ENCODE measurements around the gene SYNE1. TPM values are rescaled to one million over a fixed set of nuclear protein-coding genes. Genes with fewer than 3 reads are reported as not detected.

The SYNE1 gene
- total RNA-seq, 1 donor from 2014 or later = 24.9 TPM

DNA sequence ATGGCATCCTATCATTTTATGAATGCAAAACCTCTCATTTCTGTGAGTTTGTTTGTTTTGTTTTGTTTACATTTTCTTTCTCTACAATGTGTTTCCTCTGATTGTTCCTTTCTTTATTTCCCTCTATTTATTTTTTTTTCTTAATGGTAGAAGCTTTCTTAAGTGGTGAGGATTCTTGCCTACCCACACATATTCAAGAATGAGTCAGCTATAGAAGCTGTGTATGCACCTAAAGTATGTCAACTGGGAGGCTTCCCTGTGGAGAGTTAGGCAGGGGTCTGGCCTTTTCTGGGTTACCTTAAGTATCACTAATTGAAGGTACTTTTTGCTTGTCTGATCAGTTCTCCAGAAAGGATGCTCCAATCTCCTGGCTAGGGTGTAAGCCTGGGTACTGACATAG is 475.7 kb downstream of the SYNE1 start:
- Mint-ChIP-seq H3K4me1 (no peaks in the 10 kb centered on the region), H3K27me3 (ENCODE audit: low read depth) (no peaks in the 10 kb centered on the region), H3K27ac (ENCODE audit: unreplicated experiment) (no peak overlapping the region), H3K9me3 (no peaks in the 10 kb centered on the region), H3K36me3 (ENCODE audit: low read depth) (peaks cover 6% of the 10 kb centered on the region), H3K4me3 (no peak overlapping the region)
- no peak for DNase-seq (ENCODE audit: low read depth, low spot score)
- TF ChIP-seq, protein P1, sequence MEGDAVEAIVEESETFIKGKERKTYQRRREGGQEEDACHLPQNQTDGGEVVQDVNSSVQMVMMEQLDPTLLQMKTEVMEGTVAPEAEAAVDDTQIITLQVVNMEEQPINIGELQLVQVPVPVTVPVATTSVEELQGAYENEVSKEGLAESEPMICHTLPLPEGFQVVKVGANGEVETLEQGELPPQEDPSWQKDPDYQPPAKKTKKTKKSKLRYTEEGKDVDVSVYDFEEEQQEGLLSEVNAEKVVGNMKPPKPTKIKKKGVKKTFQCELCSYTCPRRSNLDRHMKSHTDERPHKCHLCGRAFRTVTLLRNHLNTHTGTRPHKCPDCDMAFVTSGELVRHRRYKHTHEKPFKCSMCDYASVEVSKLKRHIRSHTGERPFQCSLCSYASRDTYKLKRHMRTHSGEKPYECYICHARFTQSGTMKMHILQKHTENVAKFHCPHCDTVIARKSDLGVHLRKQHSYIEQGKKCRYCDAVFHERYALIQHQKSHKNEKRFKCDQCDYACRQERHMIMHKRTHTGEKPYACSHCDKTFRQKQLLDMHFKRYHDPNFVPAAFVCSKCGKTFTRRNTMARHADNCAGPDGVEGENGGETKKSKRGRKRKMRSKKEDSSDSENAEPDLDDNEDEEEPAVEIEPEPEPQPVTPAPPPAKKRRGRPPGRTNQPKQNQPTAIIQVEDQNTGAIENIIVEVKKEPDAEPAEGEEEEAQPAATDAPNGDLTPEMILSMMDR (conservative IDR thresholded peaks at IDR 0.05) = no peak

DNA sequence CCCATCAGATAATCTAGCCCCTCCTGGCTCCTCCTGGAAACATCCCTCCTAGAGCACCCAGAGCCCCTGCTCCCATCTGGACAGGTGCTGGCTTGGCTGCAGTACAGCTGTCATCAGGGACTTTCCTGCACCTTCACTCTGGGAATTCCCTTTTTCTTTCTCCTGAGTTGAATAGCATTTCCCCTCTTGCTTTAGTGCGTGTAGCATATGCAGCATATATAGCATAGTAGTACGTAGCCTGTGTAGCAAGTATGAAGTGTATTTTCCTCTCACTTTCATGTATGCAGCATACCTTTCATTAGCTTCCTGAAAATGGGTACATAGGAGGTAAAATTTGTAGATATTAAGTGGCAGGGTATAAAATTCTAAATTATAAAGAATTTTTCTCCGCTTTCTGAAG is 476.8 kb downstream of the SYNE1 start:
- Mint-ChIP-seq H3K4me3 (no peak overlapping the region), H3K36me3 (ENCODE audit: low read depth) (peaks cover 6% of the 10 kb centered on the region), H3K27ac (ENCODE audit: unreplicated experiment) (no peak overlapping the region), H3K4me1 (no peaks in the 10 kb centered on the region), H3K27me3 (ENCODE audit: low read depth) (no peaks in the 10 kb centered on the region), H3K9me3 (no peaks in the 10 kb centered on the region)
- no peak for DNase-seq (ENCODE audit: low read depth, low spot score)
- TF ChIP-seq, protein P1 (conservative IDR thresholded peaks at IDR 0.05) = no peak

DNA sequence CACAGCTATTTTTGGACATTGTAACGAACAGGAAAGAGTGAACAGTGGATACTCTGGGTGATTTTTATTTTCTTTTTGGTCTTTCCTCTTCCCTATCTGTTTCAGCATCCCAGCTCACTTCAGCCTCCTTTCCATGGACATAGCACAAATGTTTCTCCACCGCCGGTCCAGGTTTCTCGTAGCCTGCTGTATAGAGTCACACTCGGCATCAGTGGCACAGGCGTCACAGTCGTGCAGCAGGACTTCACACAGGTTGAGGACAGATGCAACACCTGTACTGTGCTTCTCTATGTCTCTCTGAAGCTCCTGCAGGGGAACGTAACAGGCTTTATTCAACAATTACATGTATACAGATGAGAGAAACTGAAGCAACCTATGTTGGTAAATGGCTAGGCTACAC is 481.4 kb downstream of the SYNE1 start:
- DNase-seq (ENCODE audit: low read depth, low spot score) = no peak
- Mint-ChIP-seq H3K27me3 (ENCODE audit: low read depth) (no peaks in the 10 kb centered on the region), H3K4me3 (no peak overlapping the region)

DNA sequence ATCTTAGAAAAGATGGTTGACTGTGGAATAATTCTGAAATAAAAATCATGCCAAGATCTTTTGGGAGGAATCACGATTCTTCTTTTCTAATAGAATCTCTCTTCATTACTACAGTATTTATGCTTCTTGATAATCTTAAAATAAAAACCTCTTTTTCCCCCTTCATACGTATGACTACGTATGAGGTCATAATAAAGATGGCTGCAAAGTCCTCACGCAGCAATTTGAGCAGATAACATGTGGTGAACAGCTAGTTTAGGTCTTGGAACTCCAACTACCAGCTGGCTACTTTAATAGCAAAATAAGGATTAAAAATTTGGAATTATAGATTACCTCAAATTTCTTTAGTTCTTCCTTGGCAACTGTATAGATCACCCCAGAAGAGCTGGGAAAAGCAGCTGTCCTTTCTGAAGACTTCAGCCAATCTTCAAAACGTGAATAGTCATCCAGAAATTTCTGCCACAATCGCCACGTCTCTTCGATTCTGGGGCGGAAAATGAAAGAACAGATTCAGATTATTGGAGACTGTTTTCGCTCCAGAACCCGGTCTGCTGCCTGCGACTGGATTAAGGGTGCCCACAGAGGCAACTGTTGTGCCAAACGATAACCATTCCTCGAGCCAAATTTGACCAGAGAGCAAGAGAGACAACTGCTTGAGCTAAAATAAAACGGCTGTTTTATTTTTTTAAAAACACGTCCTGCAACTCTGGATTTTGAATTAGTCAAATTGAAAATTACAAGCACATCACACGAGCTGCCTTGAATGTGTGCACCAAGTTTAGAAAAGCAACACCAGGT is 482.4 kb downstream of the SYNE1 start:
- Mint-ChIP-seq H3K36me3 (ENCODE audit: low read depth) (no peaks in the 10 kb centered on the region), H3K9me3 (no peaks in the 10 kb centered on the region), H3K27me3 (ENCODE audit: low read depth) (no peaks in the 10 kb centered on the region), H3K4me1 (no peaks in the 10 kb centered on the region), H3K4me3 (no peak overlapping the region), H3K27ac (ENCODE audit: unreplicated experiment) (no peak overlapping the region)
- DNase-seq (ENCODE audit: low read depth, low spot score) = no peak
- TF ChIP-seq, protein P1 (conservative IDR thresholded peaks at IDR 0.05) = no peak

More for the DNA sequence above, 481.4 kb downstream of the SYNE1 start:
- H3K36me3 Mint-ChIP-seq (ENCODE audit: low read depth) = no peaks in the 10 kb centered on the region
- no peak overlapping the region for H3K27ac Mint-ChIP-seq (ENCODE audit: unreplicated experiment)
- TF ChIP-seq, protein P1 (conservative IDR thresholded peaks at IDR 0.05) = no peak
- H3K9me3 Mint-ChIP-seq = no peaks in the 10 kb centered on the region
- no peaks in the 10 kb centered on the region for H3K4me1 Mint-ChIP-seq

DNA sequence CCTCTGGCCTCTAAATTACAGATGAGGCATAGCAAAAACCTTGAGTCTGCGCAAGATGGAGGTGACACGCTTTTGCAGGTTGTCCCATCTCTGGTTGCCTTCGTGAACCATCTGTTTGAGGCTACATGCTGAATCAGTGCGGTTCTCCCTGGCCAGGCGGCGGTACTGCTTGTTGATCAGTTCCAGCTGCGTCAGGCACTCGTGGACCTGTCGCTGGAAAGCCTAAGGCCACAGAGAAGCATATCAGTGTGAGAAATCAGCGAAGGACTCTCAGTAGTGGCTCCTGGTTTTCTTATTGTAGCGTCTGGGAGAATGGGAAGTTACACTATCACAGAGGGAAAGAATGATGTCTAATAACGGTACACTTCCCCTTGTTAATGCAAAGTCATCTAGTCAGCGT is 485.2 kb downstream of the SYNE1 start:
- Mint-ChIP-seq H3K9me3 (no peaks in the 10 kb centered on the region), H3K4me1 (no peaks in the 10 kb centered on the region), H3K27ac (ENCODE audit: unreplicated experiment) (no peak overlapping the region), H3K4me3 (no peak overlapping the region), H3K36me3 (ENCODE audit: low read depth) (peaks cover 5% of the 10 kb centered on the region), H3K27me3 (ENCODE audit: low read depth) (no peaks in the 10 kb centered on the region)
- TF ChIP-seq, protein P1 (conservative IDR thresholded peaks at IDR 0.05) = no peak
- DNase-seq (ENCODE audit: low read depth, low spot score) = no peak

All from neural crest cell (in vitro differentiated cells).